PC-9 (cell line): ENCODE measurements around the gene BEST3. TPM values are rescaled to one million over a fixed set of nuclear protein-coding genes. Genes with fewer than 3 reads are reported as not detected.

Experiments
- BruUV-seq: library from RNA; stranded (reverse); fragments of 400-500 nt; replicated peaks from 2 replicates; lab custom pipeline; 2021; lab: Mats Ljungman, UMichigan
- CTCF ChIA-PET: fragments of 300-600 bp; sonication (Branson Sonifier 250); formaldehyde crosslinking; loops from one replicate; lab custom pipeline; 2022; ENCODE audit warnings: antibody characterized with exemption; lab: Charles Lee
- POLR2A ChIA-PET: fragments of 300-600 bp; sonication (Branson Sonifier 250); formaldehyde crosslinking; loops from one replicate; lab custom pipeline; 2022; ENCODE audit warnings: antibody characterized with exemption; ENCODE audit not compliant: unreplicated experiment; lab: Charles Lee
- DNase-seq, 2 experiments: peaks; one replicate each; pipeline versions ENCODE4 v3.0.0 to v3.0.0-alpha.2; 2015 to 2022; ENCODE audit warnings: mixed read lengths in 1 of 2
- H2AFZ ChIP-seq: fragments of 200-600 bp; sonication (generic); 2 replicates; pipeline ENCODE4 v1.8.1; 2017; ENCODE audit warnings: antibody characterized with exemption
- H3F3A ChIP-seq: fragments of 200-600 bp; sonication (generic); 2 replicates; pipeline ENCODE4 v1.8.1; 2017; ENCODE audit warnings: antibody characterized with exemption, mild to moderate bottlenecking, low read depth; ENCODE audit not compliant: insufficient read depth
- H3K27ac ChIP-seq: fragments of 200-600 bp; sonication (generic); 2 replicates; pipeline ENCODE4 v1.6.1; 2016; ENCODE audit warnings: mixed run types
- H3K27me3 ChIP-seq: fragments of 200-600 bp; sonication (generic); 2 replicates; pipeline ENCODE4 v1.6.1; 2016; ENCODE audit warnings: low read depth, mixed run types; ENCODE audit not compliant: insufficient read depth
- H3K36me3 ChIP-seq: fragments of 200-600 bp; sonication (generic); 2 replicates; pipeline ENCODE4 v1.6.1; 2016; ENCODE audit warnings: low read depth, mixed run types
- H3K4me1 ChIP-seq: fragments of 200-600 bp; sonication (generic); replicated peaks from 2 replicates; pipeline ENCODE4 v1.6.1; 2016; ENCODE audit warnings: mixed run types; ENCODE audit not compliant: insufficient read depth
- H3K4me2 ChIP-seq: fragments of 200-600 bp; sonication (generic); 2 replicates; pipeline ENCODE4 v1.6.1; 2017; ENCODE audit warnings: mixed run types
- H3K4me3 ChIP-seq: fragments of 200-600 bp; sonication (generic); 2 replicates; pipeline ENCODE4 v1.6.1; 2016; ENCODE audit warnings: mixed run types
- H3K79me2 ChIP-seq: fragments of 200-600 bp; sonication (generic); 2 replicates; pipeline ENCODE4 v1.6.1; 2017; ENCODE audit warnings: low read depth, mixed run types
- H3K9me2 ChIP-seq: fragments of 200-600 bp; sonication (generic); 2 replicates; pipeline ENCODE4 v1.8.1; 2017; ENCODE audit warnings: mild to moderate bottlenecking; ENCODE audit not compliant: insufficient read depth
- H3K9me3 ChIP-seq: fragments of 200-600 bp; sonication (generic); 2 replicates; pipeline ENCODE4 v1.8.1; 2016; ENCODE audit warnings: low read depth; ENCODE audit not compliant: insufficient read depth
- H4K20me1 ChIP-seq: fragments of 200-600 bp; sonication (generic); 2 replicates; pipeline ENCODE4 v1.8.1; 2017; ENCODE audit not compliant: insufficient read depth
- CTCF ChIP-seq: fragments of 200-600 bp; sonication (generic); conservative IDR thresholded peaks from 2 replicates; pipeline ENCODE4 v1.6.1; 2017; ENCODE audit warnings: mixed run types, antibody characterized with exemption, mild to moderate bottlenecking, moderate library complexity
- EZH2 ChIP-seq: fragments of 200-600 bp; sonication (generic); IDR thresholded peaks from 2 replicates; pipeline ENCODE4 v1.8.0; 2017; ENCODE audit warnings: antibody characterized with exemption, low read depth
- intact Hi-C: fragments of 100-400 bp; cut with micrococcal nuclease; formaldehyde crosslinking; loops from one replicate; pipeline ENCODE4 v1.10.0; 2022; ENCODE audit not compliant: unreplicated experiment
- total RNA-seq: library from RNA; stranded (reverse); gene quantifications from 2 replicates; pipeline ENCODE4 v1.2.3, GENCODE V29; 2021

BEST3 gene
- total RNA-seq, 1 experiment from 2014 or later: 0.17 TPM

- TF ChIP-seq EZH2: no peak
- TF ChIP-seq CTCF: no peak
- Histone ChIP-seq H3K27ac (no peak overlapping the region), H3K79me2 (no peaks in the 10 kb centered on the region), H3K9me3 (no peaks in the 10 kb centered on the region), H3K4me3 (no peak overlapping the region), H4K20me1 (no peaks in the 10 kb centered on the region), H3K4me2 (no peak overlapping the region), H3K36me3 (no peaks in the 10 kb centered on the region), H3K4me1 (no peaks in the 10 kb centered on the region), H3K9me2 (no peaks in the 10 kb centered on the region), H2AFZ (no peak overlapping the region), H3K27me3 (no peaks in the 10 kb centered on the region), H3F3A (no peaks in the 10 kb centered on the region)
- no TSS peak for BruUV-seq
- ChIA-PET CTCF (no interaction called here), POLR2A (no interaction called here)
- intact Hi-C loops: no loop called here
- DNase-seq: no peak
These were observed 71.6 kb downstream of the BEST3 start for GRCh38 chr12:69627501-69627900.

- H2AFZ ChIP-seq: no peak overlapping the region
- no peaks in the 10 kb centered on the region for H3K9me2 ChIP-seq
- DNase-seq: no peak
- BruUV-seq: no TSS peak
- CTCF ChIA-PET: interaction anchor here (0.6 kb wide), 1 partner anchor 267 kb away, joined by 16 read pairs; no protein-coding TSS in a partner anchor
- no peak overlapping the region for H3K4me2 ChIP-seq
- POLR2A ChIA-PET: no interaction called here
- H3K79me2 ChIP-seq: no peaks in the 10 kb centered on the region
- H3K9me3 ChIP-seq: no peaks in the 10 kb centered on the region
- no peak overlapping the region for H3K27ac ChIP-seq
- intact Hi-C loops: no loop called here
- no peaks in the 10 kb centered on the region for H3F3A ChIP-seq
- H3K4me3 ChIP-seq: no peak overlapping the region
- H3K27me3 ChIP-seq: no peaks in the 10 kb centered on the region
- H3K36me3 ChIP-seq: no peaks in the 10 kb centered on the region
- H4K20me1 ChIP-seq: no peaks in the 10 kb centered on the region
- TF ChIP-seq CTCF (no peak), EZH2 (no peak)
- no peaks in the 10 kb centered on the region for H3K4me1 ChIP-seq
These were observed 75.1 kb downstream of the BEST3 start for GRCh38 chr12:69623970-69624369.

- POLR2A ChIA-PET: no interaction called here
- H3F3A ChIP-seq: no peaks in the 10 kb centered on the region
- H3K36me3 ChIP-seq: no peaks in the 10 kb centered on the region
- intact Hi-C loops: no loop called here
- CTCF ChIA-PET: no interaction called here
- H3K9me2 ChIP-seq: no peaks in the 10 kb centered on the region
- H3K79me2 ChIP-seq: no peaks in the 10 kb centered on the region
- TF ChIP-seq CTCF (no peak), EZH2 (no peak)
- no TSS peak for BruUV-seq
- no peaks in the 10 kb centered on the region for H3K4me1 ChIP-seq
- H4K20me1 ChIP-seq: no peaks in the 10 kb centered on the region
- peaks cover 17% of the 10 kb centered on the region; the same call in 1 of the 2 replicates for H3K27me3 ChIP-seq
- H3K27ac ChIP-seq: no peak overlapping the region
- no peak overlapping the region for H3K4me2 ChIP-seq
- H3K4me3 ChIP-seq: no peak overlapping the region
- no peak overlapping the region for H2AFZ ChIP-seq
- no peaks in the 10 kb centered on the region for H3K9me3 ChIP-seq
- no peak for DNase-seq
These were observed 77.6 kb downstream of the BEST3 start for GRCh38 chr12:69621551-69621950.
